HepG2 (cell line): ENCODE data around the gene SCFD2.

Source experiments
- CREB1 ChIP-seq, 2 experiments: fragments of 450-650 bp in 1 of 2; IDR thresholded peaks; 2 replicates each; pipeline ENCODE4 v1.6.1; 2016 to 2017; ENCODE audit warnings: control low read depth in 1 of 2, mild to moderate bottlenecking in 1 of 2, missing compliant biosample characterization in 1 of 2, missing genetic modification characterization in 1 of 2
- FOXM1 ChIP-seq: sonication (generic); formaldehyde crosslinking; IDR thresholded peaks from 2 replicates; pipeline ENCODE4 v1.5.0; 2020; ENCODE audit warnings: missing genetic modification reagents
- HNRNPK ChIP-seq: fragments of 200-400 bp; formaldehyde crosslinking; IDR thresholded peaks from 2 replicates; pipeline ENCODE4 v1.6.1; 2018; ENCODE audit warnings: low read length, low read depth, moderate library complexity, mild to moderate bottlenecking; ENCODE audit not compliant: poor library complexity, severe bottlenecking
- MAFK ChIP-seq, 2 experiments: IDR thresholded peaks in 1 of 2; conservative IDR thresholded peaks in 1 of 2; 2 replicates each; pipeline ENCODE4 v1.6.1; 2011; ENCODE audit warnings: improper control_type of control experiment in 2 of 2, low read length in 2 of 2
- NR2C2 ChIP-seq: sonication (generic); formaldehyde crosslinking; IDR thresholded peaks from 2 replicates; pipeline ENCODE4 v1.4.0; 2020; ENCODE audit warnings: missing genetic modification reagents, mild to moderate bottlenecking, moderate library complexity, borderline replicate concordance
- NR2F1 ChIP-seq, 2 experiments: fragments of 450-650 bp in 1 of 2; formaldehyde crosslinking in 1 of 2; IDR thresholded peaks; 2 replicates each; pipeline versions ENCODE4 v1.5.0 to v1.6.1; 2016 to 2020; ENCODE audit warnings: mild to moderate bottlenecking in 1 of 2, missing compliant biosample characterization in 1 of 2, missing genetic modification reagents in 1 of 2, moderate library complexity in 1 of 2
- TBP ChIP-seq: sonication (generic); formaldehyde crosslinking; IDR thresholded peaks from 2 replicates; pipeline ENCODE4 v1.5.0; 2020; ENCODE audit warnings: missing genetic modification reagents
- ZKSCAN1 ChIP-seq: fragments of 150-350 bp; IDR thresholded peaks from 2 replicates; pipeline ENCODE4 v1.6.1; 2014; ENCODE audit warnings: low read length
- ZNF354B ChIP-seq: sonication (generic); formaldehyde crosslinking; IDR thresholded peaks from 2 replicates; pipeline ENCODE4 v1.8.0; 2022; ENCODE audit warnings: mild to moderate bottlenecking, missing genetic modification reagents
- ZNF383 ChIP-seq: sonication (generic); formaldehyde crosslinking; IDR thresholded peaks from 2 replicates; pipeline ENCODE4 v1.4.0; 2020; ENCODE audit warnings: missing genetic modification reagents, mild to moderate bottlenecking, borderline replicate concordance
- ZNF678 ChIP-seq: sonication (generic); formaldehyde crosslinking; IDR thresholded peaks from 2 replicates; pipeline ENCODE4 v1.4.0; 2020; ENCODE audit warnings: mild to moderate bottlenecking, missing genetic modification reagents
- TF ChIP-seq, protein P1 (sequence below): sonication (generic); formaldehyde crosslinking; IDR thresholded peaks from 2 replicates; pipeline ENCODE4 v1.5.0; 2020; ENCODE audit warnings: mild to moderate bottlenecking, missing genetic modification reagents, moderate library complexity
- TF ChIP-seq, protein P2 (sequence below): sonication (generic); formaldehyde crosslinking; IDR thresholded peaks from 2 replicates; pipeline ENCODE4 v1.5.0; 2020; ENCODE audit warnings: missing genetic modification reagents
- TF ChIP-seq, protein P3 (sequence below): sonication (generic); formaldehyde crosslinking; IDR thresholded peaks from 2 replicates; pipeline ENCODE4 v1.9.0; 2021; ENCODE audit warnings: missing genetic modification reagents, borderline replicate concordance

DNA sequence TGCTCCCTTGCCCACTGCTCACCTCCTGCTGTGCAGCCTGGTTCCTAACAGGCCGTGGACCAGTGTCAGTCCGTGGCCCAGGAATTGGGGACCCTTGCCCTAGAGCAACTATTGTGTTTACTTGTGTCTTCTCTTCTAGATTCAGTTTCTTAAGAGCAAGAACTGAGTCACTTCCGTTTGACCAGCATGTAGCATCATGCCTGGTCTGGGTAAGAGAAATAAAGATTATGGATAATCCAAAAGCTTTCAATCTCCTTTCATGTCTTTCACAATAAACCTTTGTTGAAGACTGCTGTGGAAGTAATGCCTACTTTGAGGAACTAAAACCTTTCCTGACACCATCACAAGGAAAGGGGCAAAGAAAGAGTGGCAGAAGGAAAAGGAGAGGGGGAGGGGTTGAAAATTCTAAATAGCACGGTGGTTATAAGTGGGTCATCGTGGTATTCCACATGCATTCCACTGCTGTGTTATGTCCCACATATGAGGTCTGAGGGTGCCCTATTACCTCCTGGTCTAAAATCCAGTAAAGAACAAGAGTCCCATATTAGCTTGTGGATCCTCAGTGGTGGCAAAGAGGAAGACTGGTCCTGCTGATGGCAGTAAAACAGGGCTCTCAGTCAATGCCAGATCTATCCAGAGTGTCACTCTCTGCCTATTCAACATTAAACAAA lies 370.4 kb downstream of the SCFD2 start:
- TF ChIP-seq, protein P1, sequence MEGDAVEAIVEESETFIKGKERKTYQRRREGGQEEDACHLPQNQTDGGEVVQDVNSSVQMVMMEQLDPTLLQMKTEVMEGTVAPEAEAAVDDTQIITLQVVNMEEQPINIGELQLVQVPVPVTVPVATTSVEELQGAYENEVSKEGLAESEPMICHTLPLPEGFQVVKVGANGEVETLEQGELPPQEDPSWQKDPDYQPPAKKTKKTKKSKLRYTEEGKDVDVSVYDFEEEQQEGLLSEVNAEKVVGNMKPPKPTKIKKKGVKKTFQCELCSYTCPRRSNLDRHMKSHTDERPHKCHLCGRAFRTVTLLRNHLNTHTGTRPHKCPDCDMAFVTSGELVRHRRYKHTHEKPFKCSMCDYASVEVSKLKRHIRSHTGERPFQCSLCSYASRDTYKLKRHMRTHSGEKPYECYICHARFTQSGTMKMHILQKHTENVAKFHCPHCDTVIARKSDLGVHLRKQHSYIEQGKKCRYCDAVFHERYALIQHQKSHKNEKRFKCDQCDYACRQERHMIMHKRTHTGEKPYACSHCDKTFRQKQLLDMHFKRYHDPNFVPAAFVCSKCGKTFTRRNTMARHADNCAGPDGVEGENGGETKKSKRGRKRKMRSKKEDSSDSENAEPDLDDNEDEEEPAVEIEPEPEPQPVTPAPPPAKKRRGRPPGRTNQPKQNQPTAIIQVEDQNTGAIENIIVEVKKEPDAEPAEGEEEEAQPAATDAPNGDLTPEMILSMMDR: no peak
- TF ChIP-seq NR2C2 (CRISPR knock-in tag) (no peak), MAFK (conservative IDR thresholded peaks at IDR 0.05 in 1 of 2, IDR thresholded peaks at IDR 0.05 in 1 of 2; ENCODE audit: low read length in 2 of 2) (no peak), TBP (CRISPR knock-in tag) (no peak), ZNF354B (CRISPR knock-in tag) (no peak), NR2F1 (CRISPR knock-in tag; IDR thresholded peaks at IDR 0.05) (no peak), ZNF383 (no peak), CREB1 (IDR thresholded peaks at IDR 0.05) (no peak), CREB1 (CRISPR knock-in tag; IDR thresholded peaks at IDR 0.05) (no peak), FOXM1 (no peak), ZNF678 (CRISPR knock-in tag) (no peak), HNRNPK (no peak), ZKSCAN1 (no peak)
- TF ChIP-seq, protein P2, sequence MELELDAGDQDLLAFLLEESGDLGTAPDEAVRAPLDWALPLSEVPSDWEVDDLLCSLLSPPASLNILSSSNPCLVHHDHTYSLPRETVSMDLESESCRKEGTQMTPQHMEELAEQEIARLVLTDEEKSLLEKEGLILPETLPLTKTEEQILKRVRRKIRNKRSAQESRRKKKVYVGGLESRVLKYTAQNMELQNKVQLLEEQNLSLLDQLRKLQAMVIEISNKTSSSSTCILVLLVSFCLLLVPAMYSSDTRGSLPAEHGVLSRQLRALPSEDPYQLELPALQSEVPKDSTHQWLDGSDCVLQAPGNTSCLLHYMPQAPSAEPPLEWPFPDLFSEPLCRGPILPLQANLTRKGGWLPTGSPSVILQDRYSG (CRISPR knock-in tag): no peak
- TF ChIP-seq, protein P3, sequence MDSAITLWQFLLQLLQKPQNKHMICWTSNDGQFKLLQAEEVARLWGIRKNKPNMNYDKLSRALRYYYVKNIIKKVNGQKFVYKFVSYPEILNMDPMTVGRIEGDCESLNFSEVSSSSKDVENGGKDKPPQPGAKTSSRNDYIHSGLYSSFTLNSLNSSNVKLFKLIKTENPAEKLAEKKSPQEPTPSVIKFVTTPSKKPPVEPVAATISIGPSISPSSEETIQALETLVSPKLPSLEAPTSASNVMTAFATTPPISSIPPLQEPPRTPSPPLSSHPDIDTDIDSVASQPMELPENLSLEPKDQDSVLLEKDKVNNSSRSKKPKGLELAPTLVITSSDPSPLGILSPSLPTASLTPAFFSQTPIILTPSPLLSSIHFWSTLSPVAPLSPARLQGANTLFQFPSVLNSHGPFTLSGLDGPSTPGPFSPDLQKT (CRISPR knock-in tag): no peak
